HepG2 (cell line): Measurements from ENCODE around the gene GLT1D1. TPM values are rescaled to one million over a fixed set of nuclear protein-coding genes. Genes with fewer than 3 reads are reported as not detected.

Experiments used
- AHDC1 ChIP-seq: sonication (generic); formaldehyde crosslinking; IDR thresholded peaks from 2 replicates; pipeline ENCODE4 v1.5.1; 2020; ENCODE audit warnings: mild to moderate bottlenecking, missing genetic modification reagents, borderline replicate concordance
- CEBPG ChIP-seq: IDR thresholded peaks from 2 replicates; pipeline ENCODE4 v1.6.1; 2016
- CSRNP1 ChIP-seq: sonication (generic); formaldehyde crosslinking; IDR thresholded peaks from 2 replicates; pipeline ENCODE4 v1.8.1; 2023; ENCODE audit warnings: mild to moderate bottlenecking, missing genetic modification reagents
- HNRNPUL1 ChIP-seq: fragments of 200-400 bp; formaldehyde crosslinking; IDR thresholded peaks from 2 replicates; pipeline ENCODE4 v1.6.1; 2017; ENCODE audit warnings: low read depth, mild to moderate bottlenecking, low read length, moderate library complexity
- HOXA5 ChIP-seq: sonication (generic); formaldehyde crosslinking; IDR thresholded peaks from 2 replicates; pipeline ENCODE4 v1.4.0; 2020; ENCODE audit warnings: missing genetic modification reagents
- RBM22 ChIP-seq: fragments of 200-400 bp; formaldehyde crosslinking; optimal IDR thresholded peaks from 2 replicates; pipeline ENCODE3; 2017; ENCODE audit warnings: mild to moderate bottlenecking, low read length, moderate library complexity
- REPIN1 ChIP-seq: sonication (generic); formaldehyde crosslinking; IDR thresholded peaks from 2 replicates; pipeline ENCODE4 v1.8.0; 2022; ENCODE audit warnings: missing genetic modification reagents, low read depth, mild to moderate bottlenecking, borderline replicate concordance
- RNF2 ChIP-seq: fragments of 450-650 bp; conservative IDR thresholded peaks from 2 replicates; pipeline ENCODE4 v1.6.1; 2016; ENCODE audit warnings: low read depth
- TEAD2 ChIP-seq: sonication (generic); formaldehyde crosslinking; IDR thresholded peaks from 2 replicates; pipeline ENCODE4 v1.9.0; 2021; ENCODE audit warnings: missing genetic modification reagents
- THAP9 ChIP-seq: sonication (generic); formaldehyde crosslinking; IDR thresholded peaks from 2 replicates; pipeline ENCODE4; 2020; ENCODE audit warnings: missing genetic modification reagents, mild to moderate bottlenecking, borderline replicate concordance
- TOE1 ChIP-seq: sonication (generic); formaldehyde crosslinking; IDR thresholded peaks from 2 replicates; pipeline ENCODE4 v1.4.0; 2020; ENCODE audit warnings: mild to moderate bottlenecking, missing genetic modification reagents
- ZKSCAN1 ChIP-seq: fragments of 150-350 bp; IDR thresholded peaks from 2 replicates; pipeline ENCODE4 v1.6.1; 2014; ENCODE audit warnings: low read length
- ZNF136 ChIP-seq: sonication (generic); formaldehyde crosslinking; IDR thresholded peaks from 2 replicates; pipeline ENCODE4 v1.8.1; 2022; ENCODE audit warnings: low read depth, mild to moderate bottlenecking, moderate library complexity, missing genetic modification reagents
- ZNF180 ChIP-seq: sonication (generic); formaldehyde crosslinking; IDR thresholded peaks from 2 replicates; pipeline ENCODE4 v1.4.0; 2020; ENCODE audit warnings: low read depth, missing genetic modification reagents, borderline replicate concordance
- ZNF276 ChIP-seq: sonication (generic); formaldehyde crosslinking; IDR thresholded peaks from 2 replicates; pipeline ENCODE4 v1.4.0; 2020; ENCODE audit warnings: mild to moderate bottlenecking, low read depth, missing genetic modification reagents
- ZNF572 ChIP-seq: sonication (generic); formaldehyde crosslinking; IDR thresholded peaks from 2 replicates; pipeline ENCODE4 v1.5.1; 2020; ENCODE audit warnings: mild to moderate bottlenecking, missing genetic modification reagents
- ZNF619 ChIP-seq: sonication (generic); formaldehyde crosslinking; IDR thresholded peaks from 2 replicates; pipeline ENCODE4 v1.4.0; 2020; ENCODE audit warnings: mild to moderate bottlenecking, missing genetic modification reagents
- ZNF772 ChIP-seq: sonication (generic); formaldehyde crosslinking; IDR thresholded peaks from 2 replicates; pipeline ENCODE4 v1.5.0; 2020; ENCODE audit warnings: mild to moderate bottlenecking, missing genetic modification reagents
- ZNF777 ChIP-seq: sonication (generic); formaldehyde crosslinking; IDR thresholded peaks from 2 replicates; pipeline ENCODE4 v1.4.0; 2020; ENCODE audit warnings: missing genetic modification reagents
- polyA plus RNA-seq, 8 experiments: library from polyadenylated mRNA; depleted of rRNA in 3 of 8; stranded (reverse) in 7 of 8; unstranded in 1 of 8; fragments of >200 nt; fragmentation: Illumina TruSeq in 4 of 8; extraction: Trizol in 4 of 8; gene quantifications; 2 replicates each; pipeline versions ENCODE4 v1.2.1 to v1.2.3, GENCODE V29; 2011 to 2016; ENCODE audit warnings: low read depth in 4 of 8, missing spikeins in 1 of 8, mixed read lengths in 1 of 8; ENCODE audit not compliant: insufficient read depth in 1 of 8
- total RNA-seq, 5 experiments: library from RNA; depleted of rRNA; stranded (reverse); fragments of >200 nt; fragmentation: Illumina TruSeq; extraction: Trizol; gene quantifications; 2 replicates each; pipeline ENCODE4 v1.2.3, GENCODE V29; 2016; ENCODE audit warnings: low read depth in 1 of 5

Gene GLT1D1
- total and polyA plus RNA-seq, 2 of the 13 experiments (the other 11 are each of a cell fraction or from before 2014, with no cell fraction given) = 0.09 to 0.17 TPM

- TF ChIP-seq REPIN1 (CRISPR knock-in tag) (peak; percentile 95), HOXA5 (CRISPR knock-in tag) (peak; percentile 26; the same call in 1 of the 2 replicates), THAP9 (CRISPR knock-in tag) (peak; percentile 49; the same call in 1 of the 2 replicates), AHDC1 (peak; percentile 65; the same call in 1 of the 2 replicates), ZKSCAN1 (no peak), ZNF136 (CRISPR knock-in tag) (no peak), HNRNPUL1 (no peak), ZNF777 (peak; percentile 70), ZNF619 (CRISPR knock-in tag) (no peak), CEBPG (CRISPR knock-in tag) (no peak; the same call in none of the 2 replicates), ZNF180 (no peak), ZNF572 (CRISPR knock-in tag) (no peak), CSRNP1 (CRISPR knock-in tag) (no peak), ZNF772 (CRISPR knock-in tag) (no peak), TEAD2 (CRISPR knock-in tag) (no peak), ZNF276 (CRISPR knock-in tag) (0 out of 2 replicates have a peak, but pooled peaks have one; percentile 28), TOE1 (CRISPR knock-in tag) (no peak), RBM22 (no peak), RNF2 (peak; percentile 97)
Measured at GRCh38 chr12:128905003-128905544, 51.8 kb downstream of the GLT1D1 start (continued).
